Vagina (tissue), 2 donors: ENCODE data around the gene KCNA5. TPM values are rescaled to one million over a fixed set of nuclear protein-coding genes. Genes with fewer than 3 reads are reported as not detected.
A peak's percentile ranks its signal among the peaks of the same experiment; 100 is the strongest.

Source experiments
- DNase-seq, 2 donors: peaks; one replicate each; pipeline ENCODE4 v3.0.0-alpha.2; 2017; ENCODE audit errors: extremely low spot score in 2 of 2
- H3K27ac ChIP-seq: fragments of 200-600 bp; sonication (generic); one replicate; pipeline ENCODE4 v1.5.1; 2019
- H3K27me3 ChIP-seq: fragments of 200-600 bp; sonication (generic); one replicate; pipeline ENCODE4 v1.5.1; 2019
- H3K36me3 ChIP-seq, 2 donors: fragments of 200-600 bp; sonication (generic); one replicate each; pipeline ENCODE4 v1.5.1; 2017 to 2019
- H3K4me1 ChIP-seq: fragments of 200-600 bp; sonication (generic); one replicate; pipeline ENCODE4 v1.5.1; 2019
- H3K4me3 ChIP-seq, 2 donors: fragments of 200-600 bp; sonication (generic); 1 replicate in 1 of 2; 2 replicates in 1 of 2; pipeline ENCODE4 v1.5.1; 2016 to 2019
- H3K9me3 ChIP-seq: fragments of 200-600 bp; sonication (generic); one replicate; pipeline ENCODE4 v1.5.1; 2019
- CTCF ChIP-seq, 3 experiments: fragments of 450-650 bp in 2 of 3; fragments of 200-600 bp in 1 of 3; sonication (generic) in 1 of 3; IDR thresholded peaks; one replicate each; pipeline ENCODE4 v1.5.1; 2017 to 2019; ENCODE audit warnings: antibody characterized with exemption in 3 of 3, mild to moderate bottlenecking in 2 of 3, moderate library complexity in 2 of 3
- POLR2A ChIP-seq, 2 donors: fragments of 450-650 bp; IDR thresholded peaks; one replicate each; pipeline ENCODE4 v1.6.1; 2017; ENCODE audit warnings: antibody characterized with exemption in 2 of 2, mild to moderate bottlenecking in 2 of 2, moderate library complexity in 2 of 2
- POLR2AphosphoS5 ChIP-seq, 2 donors: sonication (generic); formaldehyde crosslinking; IDR thresholded peaks; one replicate each; pipeline ENCODE4 v1.9.0; 2017; ENCODE audit warnings: antibody characterized with exemption in 2 of 2, mild to moderate bottlenecking in 2 of 2, low read depth in 1 of 2; ENCODE audit not compliant: insufficient read depth in 1 of 2
- intact Hi-C: fragments of 100-400 bp; cut with DNase I; formaldehyde crosslinking; loops from one replicate; pipeline ENCODE4 v1.15.1; 2023
- total RNA-seq: library from RNA; depleted of rRNA; stranded (reverse); fragments of >200 nt; gene quantifications from one replicate; pipeline ENCODE4 v1.2.3, GENCODE V29; 2016

The KCNA5 gene
- total RNA-seq, 1 donor from 2014 or later = not detected

GRCh38 chr12:5094551-5094950, 50.9 kb downstream of the KCNA5 start:
- no peaks in the 10 kb centered on the region for H3K36me3 ChIP-seq
- intact Hi-C loops = no loop called here
- H3K27me3 ChIP-seq = no peaks in the 10 kb centered on the region
- TF ChIP-seq POLR2AphosphoS5 (IDR thresholded peaks at IDR 0.05; ENCODE audit: insufficient read depth in 1 of 2, low read depth in 1 of 2) (no peak), CTCF (IDR thresholded peaks at IDR 0.05) (no peak), POLR2A (IDR thresholded peaks at IDR 0.05) (no peak)
- H3K9me3 ChIP-seq = no peaks in the 10 kb centered on the region
- no peaks in the 10 kb centered on the region for H3K4me1 ChIP-seq
- H3K27ac ChIP-seq = no peak overlapping the region
- no peak overlapping the region for H3K4me3 ChIP-seq
- peak in 1 of 2 donors; percentile 40 for DNase-seq

- Histone ChIP-seq H3K9me3 (no peaks in the 10 kb centered on the region), H3K36me3 (no peaks in the 10 kb centered on the region), H3K27ac (no peak overlapping the region), H3K27me3 (no peaks in the 10 kb centered on the region), H3K4me3 (no peak overlapping the region), H3K4me1 (no peaks in the 10 kb centered on the region)
- TF ChIP-seq POLR2AphosphoS5 (IDR thresholded peaks at IDR 0.05; ENCODE audit: insufficient read depth in 1 of 2, low read depth in 1 of 2) (no peak), CTCF (IDR thresholded peaks at IDR 0.05) (no peak), POLR2A (IDR thresholded peaks at IDR 0.05) (no peak)
- no peak for DNase-seq
- intact Hi-C loops = no loop called here
These were observed 51.3 kb downstream of the KCNA5 start for GRCh38 chr12:5094986-5095385.

Other genes with a start within 250 kb of the KCNA5 start
- gene KCNA1, start 134.0 kb upstream of the KCNA5 start, total RNA-seq = 0.74 TPM